H1 (cell line): ENCODE measurements around the gene USP51.

Experiments
- CBX5 ChIP-seq: fragments of 300-800, 300-1000 bp; sonication (generic); IDR thresholded peaks from 2 replicates; pipeline ENCODE4 v1.7.1; 2016; ENCODE audit warnings: antibody characterized with exemption, low read length, low read depth
- CHD7 ChIP-seq: fragments of 300-600 bp; sonication (generic); IDR thresholded peaks from 2 replicates; pipeline ENCODE4 v1.7.1; 2012; ENCODE audit warnings: low read length, moderate library complexity, mild to moderate bottlenecking, inconsistent platforms; ENCODE audit not compliant: insufficient replicate concordance
- CTCF ChIP-seq, 3 experiments: IDR thresholded peaks; 1 replicate in 2 of 3; 2 replicates in 1 of 3; pipeline versions ENCODE4 v1.5.1 to v1.6.1; 2011; ENCODE audit warnings: low read length in 3 of 3, mild to moderate bottlenecking in 3 of 3, inconsistent platforms in 2 of 3, low read depth in 1 of 3, moderate library complexity in 1 of 3; ENCODE audit not compliant: insufficient read depth in 1 of 3; ENCODE audit errors: control extremely low read depth in 1 of 3
- E2F6 ChIP-seq: IDR thresholded peaks from 2 replicates; pipeline ENCODE4 v1.6.1; 2012; ENCODE audit warnings: inconsistent platforms
- EZH2 ChIP-seq: fragments of 200-600 bp; sonication (generic); IDR thresholded peaks from 2 replicates; pipeline ENCODE4 v1.7.1; 2012; ENCODE audit warnings: low read depth, mild to moderate bottlenecking, moderate library complexity, low read length, inconsistent platforms; ENCODE audit not compliant: severe bottlenecking
- GABPA ChIP-seq: IDR thresholded peaks from 2 replicates; pipeline ENCODE4 v1.6.1; 2011; ENCODE audit warnings: mild to moderate bottlenecking, low read length, moderate library complexity, borderline replicate concordance; ENCODE audit not compliant: insufficient read depth
- KDM5A ChIP-seq: fragments of 200-600 bp; IDR thresholded peaks from 2 replicates; pipeline ENCODE4 v1.7.1; 2012; ENCODE audit warnings: mild to moderate bottlenecking, low read length, inconsistent platforms, mixed read lengths
- NRF1 ChIP-seq: IDR thresholded peaks from 2 replicates; pipeline ENCODE4 v1.6.1; 2011; ENCODE audit warnings: mild to moderate bottlenecking, low read depth, low read length, improper control_type of control experiment
- POLR2A ChIP-seq, 2 experiments: IDR thresholded peaks; 1 replicate in 1 of 2; 2 replicates in 1 of 2; pipeline ENCODE4 v1.6.1; 2011; ENCODE audit warnings: low read depth in 2 of 2, low read length in 2 of 2, mild to moderate bottlenecking in 2 of 2; ENCODE audit errors: control extremely low read depth in 1 of 2
- POLR2AphosphoS5 ChIP-seq: IDR thresholded peaks from 2 replicates; pipeline ENCODE4 v1.6.1; 2011; ENCODE audit warnings: low read depth, low read length
- TAF1 ChIP-seq: IDR thresholded peaks from 2 replicates; pipeline ENCODE4 v1.6.1; 2011; ENCODE audit warnings: mild to moderate bottlenecking, low read depth, low read length
- TCF12 ChIP-seq: IDR thresholded peaks from 2 replicates; pipeline ENCODE4 v1.6.1; 2011; ENCODE audit warnings: low read depth, mild to moderate bottlenecking, low read length
- ZNF274 ChIP-seq: IDR thresholded peaks from 2 replicates; pipeline ENCODE4 v1.7.0; 2012; ENCODE audit warnings: low read length, borderline replicate concordance; ENCODE audit errors: extremely low read depth
- TF ChIP-seq, protein P1 (sequence below): IDR thresholded peaks from 2 replicates; pipeline ENCODE4 v1.6.1; 2012; ENCODE audit warnings: inconsistent platforms

GRCh38 chrX:55523356-55523755 lies 33.7 kb upstream of the USP51 start:
- TF ChIP-seq POLR2AphosphoS5 = no peak
- TF ChIP-seq E2F6 = no peak
- no peak for TF ChIP-seq CTCF (IDR thresholded peaks at IDR 0.05; ENCODE audit: control extremely low read depth in 1 of 3, insufficient read depth in 1 of 3, low read depth in 1 of 3, low read length in 3 of 3)
- TF ChIP-seq GABPA = no peak
- TF ChIP-seq POLR2A (IDR thresholded peaks at IDR 0.05; ENCODE audit: control extremely low read depth in 1 of 2, low read depth in 2 of 2, low read length in 2 of 2) = no peak
- no peak for TF ChIP-seq TCF12
- no peak for TF ChIP-seq NRF1
- TF ChIP-seq, protein P1, sequence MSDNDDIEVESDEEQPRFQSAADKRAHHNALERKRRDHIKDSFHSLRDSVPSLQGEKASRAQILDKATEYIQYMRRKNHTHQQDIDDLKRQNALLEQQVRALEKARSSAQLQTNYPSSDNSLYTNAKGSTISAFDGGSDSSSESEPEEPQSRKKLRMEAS = no peak
- TF ChIP-seq ZNF274 = no peak
- TF ChIP-seq KDM5A = no peak
- TF ChIP-seq TAF1 = no peak
- TF ChIP-seq EZH2 = no peak
- no peak for TF ChIP-seq CBX5
- TF ChIP-seq CHD7 = no peak
